GM21526 (cell line): ENCODE measurements around the gene NCOA1.

ENCODE experiments used
- ATAC-seq: cut with Tn5 transposase; IDR thresholded peaks from one replicate; pipeline ENCODE4 v1.9.1; 2021; ENCODE audit warnings: moderate library complexity; ENCODE audit not compliant: unreplicated experiment, low FRiP score

Gene NCOA1

DNA sequence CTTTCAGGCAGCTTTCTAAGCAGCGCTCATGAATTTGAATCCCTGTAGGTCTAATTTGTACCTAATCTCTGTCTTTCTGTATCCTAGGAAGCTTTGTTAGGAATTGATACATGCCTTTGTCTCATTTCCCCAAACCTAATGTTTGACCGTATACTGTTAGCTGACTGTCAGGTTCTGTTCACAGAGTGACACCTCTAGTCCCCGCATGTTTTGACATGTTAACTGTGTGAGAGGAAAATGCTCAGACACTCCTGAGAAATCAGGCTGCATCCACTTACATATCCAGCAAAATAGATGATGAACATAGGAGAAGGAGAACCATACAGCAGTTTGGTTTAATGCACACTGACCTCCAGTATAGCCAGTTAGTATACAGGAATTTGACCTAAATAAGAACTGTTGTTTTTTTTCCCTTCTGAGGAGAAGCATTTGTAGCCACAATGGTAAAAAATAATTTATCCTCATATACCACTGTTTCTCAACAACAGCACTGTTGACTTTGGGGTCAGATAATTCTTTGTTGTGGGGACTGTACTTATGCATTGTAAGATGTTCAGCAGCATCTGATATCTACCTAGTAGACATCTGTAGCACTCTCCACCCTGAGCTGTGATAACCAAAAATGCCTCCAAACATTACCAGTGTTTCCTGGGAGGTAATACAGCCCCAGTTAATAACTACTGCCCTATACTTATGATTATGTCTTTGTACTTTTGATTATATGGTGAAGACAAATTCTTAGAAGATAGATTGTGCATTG, 130.9 kb downstream of the NCOA1 start:
- ATAC-seq = no peak

DNA sequence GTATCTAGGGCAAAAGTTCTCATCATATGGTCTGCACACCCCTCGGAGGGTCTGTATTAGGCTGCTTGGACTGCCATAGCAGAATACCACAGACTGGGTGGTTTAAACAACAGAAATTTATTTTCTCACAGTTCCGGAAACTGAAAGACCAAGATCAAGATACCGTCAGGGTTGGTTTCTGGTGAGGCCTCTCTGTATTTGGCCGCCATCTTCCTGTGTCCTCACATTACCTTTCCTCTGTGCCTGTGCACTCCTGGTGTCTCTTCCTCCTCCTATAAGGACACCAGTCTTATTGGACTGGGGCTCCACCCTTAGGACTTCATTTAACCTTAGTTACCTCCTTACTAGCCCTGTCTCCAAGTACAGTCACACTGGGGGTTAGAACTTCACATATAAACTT, 132.5 kb downstream of the NCOA1 start:
- ATAC-seq = no peak

DNA sequence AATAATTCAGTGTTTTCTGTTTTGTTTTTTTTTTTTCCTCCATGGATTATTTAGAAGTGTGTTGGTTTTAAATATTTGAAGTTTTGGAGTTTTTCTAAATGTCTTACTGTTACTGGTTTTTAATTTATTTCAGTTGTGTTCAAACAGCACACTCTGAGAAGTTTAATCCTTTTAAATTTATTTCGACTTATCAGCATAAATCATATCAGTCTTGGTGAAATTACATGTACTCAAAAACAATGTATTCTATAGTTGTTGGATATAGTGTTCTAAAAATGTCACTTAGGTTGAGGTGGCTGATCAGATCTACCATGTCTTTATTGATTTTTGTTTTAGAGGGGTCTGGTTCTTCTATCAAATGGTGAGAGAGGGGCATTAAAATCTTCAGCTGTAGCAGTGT, 134.7 kb downstream of the NCOA1 start:
- no peak for ATAC-seq

DNA sequence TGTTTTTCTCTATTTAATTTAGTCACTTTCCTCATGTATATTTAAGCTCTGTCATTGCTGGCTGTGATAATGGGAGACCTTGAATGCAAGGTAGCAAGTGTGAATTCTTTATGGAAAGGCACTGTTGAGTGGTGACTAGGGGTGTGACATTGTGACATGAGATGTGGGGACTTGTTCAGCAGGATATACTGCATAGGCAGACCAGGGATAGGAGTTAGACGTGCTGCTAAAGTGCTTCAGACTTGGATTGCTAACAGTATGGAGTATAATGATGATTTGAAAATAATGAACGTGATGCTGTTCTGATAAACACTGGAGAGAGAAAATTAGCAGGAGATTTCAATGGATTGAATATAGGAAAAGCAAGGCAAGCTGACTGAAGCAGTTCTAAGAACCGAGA, 135.1 kb downstream of the NCOA1 start:
- no peak for ATAC-seq

DNA sequence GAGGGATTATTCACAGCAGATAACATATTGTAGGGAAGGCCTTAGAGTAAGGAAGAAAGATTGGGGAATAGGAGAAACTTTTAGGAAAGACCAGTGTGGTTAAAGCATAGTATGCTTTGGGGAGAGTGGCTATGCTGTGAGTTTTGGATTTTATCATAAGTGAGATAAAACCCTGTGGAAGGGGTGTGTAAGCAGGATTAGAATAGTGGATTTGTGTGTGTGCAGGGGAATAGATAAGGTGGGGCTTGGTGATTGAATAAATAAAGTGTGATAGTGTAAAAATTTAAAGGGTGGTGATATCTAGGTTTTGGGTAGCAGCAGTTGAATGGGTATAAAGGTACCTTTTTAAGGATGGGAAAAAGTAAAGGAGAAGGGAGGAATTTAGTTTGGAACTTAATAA, 137.7 kb downstream of the NCOA1 start:
- no peak for ATAC-seq

DNA sequence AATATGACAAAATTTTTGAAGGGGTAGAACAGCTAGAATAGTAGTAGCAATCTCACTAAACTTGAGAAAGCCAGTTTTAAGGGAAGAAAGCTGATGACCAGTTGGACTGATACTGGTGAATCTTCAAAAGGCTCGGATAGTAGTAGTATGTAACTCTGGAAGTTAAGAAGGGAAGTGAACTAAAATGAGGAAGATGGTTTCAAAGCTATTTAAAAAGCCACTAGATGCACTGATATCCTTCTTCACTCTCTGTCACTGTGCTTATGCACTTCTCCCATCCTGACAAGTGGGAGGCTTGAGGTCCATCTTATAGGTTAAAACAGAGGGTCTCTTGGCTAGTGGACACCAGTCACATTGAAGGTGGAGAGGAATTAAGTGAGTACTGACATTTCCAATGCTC, 141.1 kb downstream of the NCOA1 start:
- no peak for ATAC-seq

DNA sequence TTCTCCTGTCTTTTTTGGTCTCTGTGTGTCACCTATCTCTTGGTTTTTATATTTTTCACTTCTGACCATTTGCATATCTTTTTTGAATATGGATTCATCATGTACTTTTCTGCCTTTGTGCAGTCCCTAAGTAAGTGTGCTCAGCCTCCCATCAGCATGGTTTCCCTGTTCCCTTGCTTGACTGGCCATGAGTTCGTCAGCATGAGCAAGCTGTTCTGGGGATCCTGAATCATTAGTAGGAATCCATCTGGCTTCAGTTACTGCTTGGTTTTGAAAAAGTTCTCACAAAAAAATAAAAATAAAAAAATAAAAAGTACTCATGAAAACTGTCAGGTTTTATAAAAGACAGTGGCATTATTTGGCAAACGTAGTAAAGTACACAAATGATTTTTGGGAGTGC, 144.1 kb downstream of the NCOA1 start:
- no peak for ATAC-seq

DNA sequence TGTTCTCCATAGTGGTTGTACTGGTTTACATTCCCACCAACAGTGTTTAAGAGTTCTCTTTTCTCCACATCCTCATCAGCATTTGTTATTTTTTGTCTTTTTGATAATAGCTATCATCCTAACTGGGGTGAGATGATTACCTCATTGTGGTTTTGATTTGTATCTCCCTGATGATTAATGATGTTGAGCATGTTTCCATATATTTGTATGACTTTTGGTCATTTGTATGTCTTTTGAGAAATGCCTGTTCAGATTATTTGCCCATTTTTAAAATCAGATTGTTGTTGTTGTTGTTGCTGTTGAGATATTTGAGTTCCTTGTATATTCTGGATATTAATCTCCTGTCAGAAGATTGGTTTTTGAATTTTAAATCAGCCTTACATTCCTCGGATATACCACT, 147.5 kb downstream of the NCOA1 start:
- ATAC-seq = no peak

DNA sequence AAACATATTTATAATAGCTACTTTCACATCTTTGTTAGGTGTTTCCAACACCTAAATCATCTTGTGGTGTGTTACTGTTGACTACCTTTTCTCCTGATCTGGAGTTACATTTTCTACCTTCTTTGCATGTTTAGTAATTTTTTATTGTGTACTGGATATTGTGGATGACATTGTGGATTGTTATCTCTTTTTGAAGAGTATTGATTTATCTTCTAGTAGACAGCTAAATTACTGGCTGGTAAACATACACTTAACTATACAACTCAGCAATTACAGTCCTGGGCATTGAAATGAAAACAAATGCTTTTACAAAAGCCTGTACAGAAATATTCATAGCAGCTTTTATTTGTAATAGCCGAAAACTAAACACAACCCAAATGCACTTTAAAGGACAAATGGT, 151.3 kb downstream of the NCOA1 start:
- ATAC-seq = no peak

DNA sequence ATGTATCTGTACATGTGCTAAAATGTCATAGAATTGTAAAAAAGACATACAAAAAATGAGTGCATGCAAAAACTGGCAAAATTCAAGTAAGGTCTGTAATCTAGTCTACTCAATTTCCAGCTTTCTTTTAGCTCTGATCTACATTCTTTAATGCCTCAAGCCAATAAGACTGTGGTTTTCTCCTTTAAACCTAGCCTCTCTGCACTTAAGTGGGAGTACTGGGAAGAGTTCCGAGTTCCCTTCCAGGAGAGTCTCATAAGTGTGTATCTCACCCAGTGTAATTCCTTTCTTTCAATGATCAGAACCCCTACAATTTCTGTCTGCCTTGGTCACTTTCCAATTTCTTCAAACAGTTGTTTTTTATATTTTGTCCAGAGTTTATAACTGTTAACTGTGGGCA, 152.0 kb downstream of the NCOA1 start:
- no peak for ATAC-seq

DNA sequence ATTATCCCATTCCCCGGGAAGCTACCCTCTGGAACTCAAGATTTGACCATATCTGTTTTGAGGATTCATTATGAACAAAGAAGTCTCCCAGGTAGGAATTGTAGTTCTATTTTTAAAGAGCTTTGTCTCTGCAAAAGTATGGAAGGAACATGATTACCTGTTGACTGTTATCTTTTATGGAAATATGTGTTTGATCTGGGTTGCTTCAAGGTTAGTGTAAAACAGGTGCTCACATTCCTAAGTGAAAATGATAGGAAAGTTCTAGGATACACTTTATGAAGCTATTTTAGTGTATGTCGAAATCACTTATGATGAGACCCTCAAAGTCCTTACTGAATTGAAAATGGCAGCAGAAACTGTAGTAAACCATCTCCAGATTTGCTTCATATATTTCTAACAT, 153.0 kb downstream of the NCOA1 start:
- ATAC-seq = no peak

DNA sequence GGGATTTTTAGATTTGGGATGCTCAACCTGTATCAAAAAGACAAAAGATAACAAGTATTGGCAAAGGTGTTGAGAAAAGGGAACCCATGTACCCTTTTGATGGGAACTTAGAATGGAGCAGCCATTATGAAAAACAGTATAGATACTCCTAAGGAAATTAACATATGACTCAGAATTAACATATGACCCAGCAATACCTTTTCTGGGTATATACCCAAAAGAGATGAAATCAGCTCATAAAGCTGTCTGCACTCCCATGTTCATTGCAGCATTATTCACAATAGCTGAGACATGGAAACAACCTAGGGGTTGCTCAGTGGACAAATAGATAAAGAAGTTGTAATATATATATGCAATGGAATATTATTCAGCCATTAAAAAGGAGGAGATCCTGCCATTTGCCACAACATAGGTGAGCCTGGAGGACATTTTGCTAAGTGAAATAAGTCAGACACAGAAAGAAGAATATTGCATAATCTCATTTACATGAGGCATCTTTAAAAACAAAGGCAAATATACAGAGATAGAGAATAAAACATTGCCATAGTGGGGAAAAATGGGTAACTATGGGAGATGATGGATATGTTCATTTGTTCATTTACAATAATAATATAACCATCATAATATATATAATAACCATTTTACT, 160.1 kb downstream of the NCOA1 start:
- ATAC-seq = no peak

DNA sequence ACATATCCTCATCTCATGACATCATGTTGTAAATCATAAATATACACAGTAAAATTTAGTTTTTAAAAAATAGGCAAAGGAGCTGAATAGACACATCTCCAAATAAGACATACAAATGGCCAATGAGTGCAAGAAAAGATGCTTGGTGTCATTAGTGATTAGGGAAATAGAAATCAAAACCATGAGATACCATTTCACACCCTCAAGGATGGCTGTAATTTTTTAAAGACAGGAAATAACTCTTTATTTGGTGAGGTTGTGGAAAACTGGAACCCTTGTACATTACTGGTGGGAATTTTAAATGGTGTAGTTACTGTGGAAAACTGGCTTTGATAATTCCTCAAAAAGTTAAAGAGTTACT, 160.6 kb downstream of the NCOA1 start:
- no peak for ATAC-seq

DNA sequence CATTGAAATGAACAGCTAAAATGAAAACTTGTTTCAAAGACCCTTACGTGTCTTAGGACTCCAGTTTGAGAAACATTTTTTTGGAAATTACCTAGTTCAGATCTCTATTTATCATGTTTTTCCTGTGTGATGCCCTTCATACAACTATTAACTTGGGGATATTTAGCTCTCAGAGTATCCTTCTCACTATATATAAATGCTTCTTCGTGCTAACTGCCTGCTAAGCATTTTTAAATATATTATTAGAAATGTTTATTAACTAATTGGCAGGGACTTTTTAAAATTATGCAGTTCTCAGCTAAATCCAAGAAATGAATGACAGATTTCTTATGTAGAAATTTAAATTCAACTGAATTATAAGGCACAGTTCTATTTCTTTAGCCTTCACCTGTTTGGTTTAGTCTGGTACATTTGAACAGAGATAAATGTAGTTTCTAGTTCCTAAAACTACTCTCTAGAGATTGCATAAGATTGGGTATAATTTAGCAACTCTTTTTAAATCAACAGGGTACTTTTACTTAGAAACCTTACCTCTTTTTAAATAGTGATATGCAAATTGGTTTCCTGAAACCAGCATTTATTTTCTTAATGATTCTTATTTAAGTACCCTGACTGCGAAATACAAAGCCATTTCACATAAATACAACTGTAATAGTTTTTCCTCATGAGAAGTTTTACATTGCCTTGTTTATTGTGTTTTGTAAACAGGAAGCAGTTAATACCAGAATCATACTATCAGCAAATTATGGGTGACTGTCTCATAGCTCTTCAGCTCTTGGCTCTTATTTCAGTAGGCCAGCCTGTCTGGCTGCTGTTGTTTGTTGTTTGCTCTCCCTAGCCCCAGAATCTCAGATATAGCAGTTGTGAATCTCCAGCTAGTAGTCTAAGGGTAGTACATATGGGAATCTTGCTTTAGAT, 161.5 kb downstream of the NCOA1 start:
- ATAC-seq = no peak

DNA sequence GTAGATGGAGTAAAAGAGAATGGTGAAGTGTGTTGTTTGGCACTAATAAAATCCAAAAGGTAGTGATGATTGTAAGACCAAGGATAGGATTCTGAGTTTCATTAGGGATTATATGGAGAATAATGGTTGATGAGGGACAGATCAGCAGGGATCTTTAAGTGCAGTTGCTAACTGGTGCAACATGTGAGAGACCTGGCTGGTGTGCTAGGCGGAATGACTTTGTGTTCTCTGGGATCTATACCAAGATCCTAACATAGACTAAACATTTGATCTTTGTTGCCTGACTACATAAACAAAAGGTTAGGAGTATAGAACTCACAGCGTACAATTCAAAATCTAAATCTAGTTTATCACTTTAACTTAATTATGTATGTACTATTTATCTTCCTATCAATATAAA, 166.8 kb downstream of the NCOA1 start:
- ATAC-seq = no peak

DNA sequence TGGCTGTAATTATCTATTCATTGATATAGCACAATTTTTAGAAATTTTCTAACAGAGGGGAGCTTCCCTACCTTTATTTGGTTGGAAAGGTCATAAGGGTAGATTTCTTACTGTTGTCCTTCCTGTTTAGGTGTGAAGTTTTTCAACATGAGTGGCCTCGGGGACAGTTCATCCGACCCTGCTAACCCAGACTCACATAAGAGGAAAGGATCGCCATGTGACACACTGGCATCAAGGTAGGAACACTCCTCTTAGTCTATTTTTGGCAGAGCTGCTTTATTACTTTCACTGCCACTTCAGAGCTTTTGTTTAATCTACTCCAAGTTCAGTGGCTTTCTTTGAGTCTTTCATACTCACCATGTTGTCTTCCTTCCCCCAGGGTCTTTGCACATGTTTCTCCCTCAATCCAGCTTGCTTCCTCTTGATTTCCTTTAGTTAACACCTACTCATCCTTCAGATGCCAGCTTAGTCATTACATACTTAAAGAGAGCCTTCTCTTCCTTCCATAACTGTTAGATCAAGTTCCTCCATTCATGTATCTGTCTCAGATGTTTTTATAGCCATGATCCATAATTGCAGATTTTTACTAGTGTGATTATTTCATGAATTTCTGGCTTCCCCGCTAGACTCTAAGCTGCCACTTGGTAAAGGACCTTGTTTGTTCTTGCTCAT, 167.6 kb downstream of the NCOA1 start:
- ATAC-seq = no peak

DNA sequence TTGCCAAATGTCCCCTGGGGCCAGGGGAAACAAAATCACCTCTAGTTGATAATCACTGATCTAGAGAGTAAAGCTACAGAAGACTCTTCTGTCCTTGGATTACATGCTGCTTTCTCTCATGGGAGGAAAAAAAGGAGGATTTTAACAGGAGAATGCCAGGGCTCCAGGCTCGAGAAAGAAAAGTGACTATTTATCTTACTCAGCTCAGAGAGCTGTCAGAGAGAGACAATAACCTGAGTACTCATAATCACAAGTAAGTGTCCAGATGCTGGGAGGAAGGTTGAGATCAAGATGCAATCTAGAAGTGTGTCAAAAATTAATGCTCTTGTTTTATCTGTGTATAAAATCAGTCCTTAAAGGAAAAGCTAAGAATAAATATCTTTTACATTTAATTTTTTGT, 168.8 kb downstream of the NCOA1 start:
- no peak for ATAC-seq

DNA sequence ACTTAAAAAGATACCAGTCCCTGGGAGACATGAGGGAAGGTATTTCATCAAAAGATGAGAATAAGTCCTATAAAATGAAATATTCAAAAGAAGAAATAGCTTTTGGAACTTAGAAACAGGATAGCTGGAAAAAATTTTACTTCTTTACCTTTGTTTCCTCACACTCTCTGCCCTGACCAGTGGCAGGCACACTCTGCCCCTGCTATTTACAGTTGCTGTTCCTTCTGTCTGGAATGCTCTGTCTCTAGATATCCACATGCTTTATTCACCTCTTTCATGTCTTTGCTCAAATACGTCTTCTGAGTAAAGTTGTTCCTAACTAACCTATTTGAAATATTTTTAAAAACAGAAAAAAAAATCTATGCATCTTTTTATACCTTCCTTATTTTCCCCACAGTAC, 176.5 kb downstream of the NCOA1 start:
- no peak for ATAC-seq

DNA sequence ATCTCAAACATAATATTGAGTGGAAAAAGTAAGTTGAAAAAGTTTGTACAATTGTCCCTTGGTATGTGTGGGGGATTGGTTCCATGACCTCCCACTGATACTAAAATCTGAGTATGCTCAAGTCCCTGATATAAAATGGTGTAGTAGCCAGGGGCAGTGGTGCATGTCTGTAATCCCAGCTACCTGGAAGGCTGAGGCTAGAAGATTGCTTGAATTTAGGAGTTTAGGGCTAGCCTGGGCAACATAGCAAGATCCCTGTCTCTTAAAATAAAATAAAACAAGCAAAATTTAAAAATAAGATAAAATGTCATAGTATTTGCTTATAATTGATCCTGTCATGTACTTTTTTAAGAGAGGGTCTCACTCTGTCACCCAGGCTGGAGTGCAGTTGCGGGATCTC, 180.2 kb downstream of the NCOA1 start:
- ATAC-seq = no peak

DNA sequence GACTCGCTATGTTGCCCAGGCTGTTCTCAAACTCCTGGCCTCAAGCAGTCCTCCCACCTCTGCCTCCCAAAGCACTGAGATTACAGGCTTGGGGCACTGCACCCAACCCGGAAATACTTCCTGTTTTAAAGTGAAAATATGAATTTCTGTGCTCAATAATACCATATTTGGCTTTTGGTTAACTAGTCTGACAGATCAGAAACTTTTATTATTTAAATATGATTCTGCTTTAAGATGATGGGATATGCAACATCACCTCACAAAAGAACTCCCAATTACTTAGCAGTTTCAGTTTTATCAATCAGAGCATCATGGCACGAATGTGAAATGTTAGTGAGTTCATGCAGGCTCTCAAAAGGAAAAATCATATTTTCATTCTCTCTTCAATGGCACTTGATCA, 181.5 kb downstream of the NCOA1 start:
- no peak for ATAC-seq

DNA sequence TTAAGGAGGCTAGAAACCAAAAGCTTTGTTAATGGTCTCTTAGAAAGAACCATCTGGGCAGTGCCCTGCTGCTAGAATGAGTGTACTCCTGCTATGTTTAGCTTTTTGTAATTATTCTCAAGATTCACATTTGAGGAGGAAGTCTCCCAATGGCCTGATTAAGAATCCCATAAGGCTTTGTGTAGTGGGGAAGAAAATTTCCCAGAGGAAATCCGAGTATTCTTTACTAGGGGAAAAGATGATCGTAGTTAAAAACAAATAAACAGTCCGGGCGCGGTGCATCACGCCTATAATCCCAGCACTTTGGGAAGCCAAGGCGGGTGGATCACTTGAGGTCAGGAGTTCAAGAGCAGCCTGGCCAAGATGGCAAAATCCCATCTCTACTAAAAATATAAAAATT, 184.3 kb downstream of the NCOA1 start:
- ATAC-seq = no peak
